ENCODE data around the gene C1R.

GRCh38 chr12:7068994-7069346 lies 23.3 kb downstream of the C1R start:
- TF ChIP-seq, protein P1, sequence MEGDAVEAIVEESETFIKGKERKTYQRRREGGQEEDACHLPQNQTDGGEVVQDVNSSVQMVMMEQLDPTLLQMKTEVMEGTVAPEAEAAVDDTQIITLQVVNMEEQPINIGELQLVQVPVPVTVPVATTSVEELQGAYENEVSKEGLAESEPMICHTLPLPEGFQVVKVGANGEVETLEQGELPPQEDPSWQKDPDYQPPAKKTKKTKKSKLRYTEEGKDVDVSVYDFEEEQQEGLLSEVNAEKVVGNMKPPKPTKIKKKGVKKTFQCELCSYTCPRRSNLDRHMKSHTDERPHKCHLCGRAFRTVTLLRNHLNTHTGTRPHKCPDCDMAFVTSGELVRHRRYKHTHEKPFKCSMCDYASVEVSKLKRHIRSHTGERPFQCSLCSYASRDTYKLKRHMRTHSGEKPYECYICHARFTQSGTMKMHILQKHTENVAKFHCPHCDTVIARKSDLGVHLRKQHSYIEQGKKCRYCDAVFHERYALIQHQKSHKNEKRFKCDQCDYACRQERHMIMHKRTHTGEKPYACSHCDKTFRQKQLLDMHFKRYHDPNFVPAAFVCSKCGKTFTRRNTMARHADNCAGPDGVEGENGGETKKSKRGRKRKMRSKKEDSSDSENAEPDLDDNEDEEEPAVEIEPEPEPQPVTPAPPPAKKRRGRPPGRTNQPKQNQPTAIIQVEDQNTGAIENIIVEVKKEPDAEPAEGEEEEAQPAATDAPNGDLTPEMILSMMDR (IDR thresholded peaks at IDR 0.05), result no peak
- TF ChIP-seq POLR2A (IDR thresholded peaks at IDR 0.05), result no peak

Data from lower leg skin (tissue), 3 donors.